ENCODE results near the gene CD300LD. TPM values are rescaled to one million over a fixed set of nuclear protein-coding genes. Genes with fewer than 3 reads are reported as not detected.

The CD300LD gene
- total RNA-seq, 4 donors from 2014 or later: not detected

DNA sequence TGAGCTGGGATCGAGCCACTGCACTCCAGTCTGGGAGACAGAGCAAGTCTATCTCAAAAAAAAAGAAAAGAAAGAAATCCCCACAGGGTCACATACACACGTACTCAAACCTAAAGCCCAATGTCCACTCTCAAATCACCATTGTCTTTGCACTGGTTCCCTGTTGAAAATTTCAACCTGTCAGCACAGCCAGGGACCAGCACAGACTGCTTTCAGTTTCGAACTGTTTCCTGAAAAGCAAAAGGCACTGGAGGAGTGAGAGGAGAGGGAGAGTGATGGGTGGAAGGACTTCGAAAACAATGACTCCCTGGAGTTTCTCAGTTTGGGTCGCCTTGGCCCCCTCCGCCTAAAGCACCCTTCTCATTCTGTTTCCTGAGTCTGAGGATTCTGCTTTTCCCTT lies 37.2 kb downstream of the CD300LD start:
- no peak for TF ChIP-seq POLR2A (IDR thresholded peaks at IDR 0.05)
- TF ChIP-seq, protein P1, sequence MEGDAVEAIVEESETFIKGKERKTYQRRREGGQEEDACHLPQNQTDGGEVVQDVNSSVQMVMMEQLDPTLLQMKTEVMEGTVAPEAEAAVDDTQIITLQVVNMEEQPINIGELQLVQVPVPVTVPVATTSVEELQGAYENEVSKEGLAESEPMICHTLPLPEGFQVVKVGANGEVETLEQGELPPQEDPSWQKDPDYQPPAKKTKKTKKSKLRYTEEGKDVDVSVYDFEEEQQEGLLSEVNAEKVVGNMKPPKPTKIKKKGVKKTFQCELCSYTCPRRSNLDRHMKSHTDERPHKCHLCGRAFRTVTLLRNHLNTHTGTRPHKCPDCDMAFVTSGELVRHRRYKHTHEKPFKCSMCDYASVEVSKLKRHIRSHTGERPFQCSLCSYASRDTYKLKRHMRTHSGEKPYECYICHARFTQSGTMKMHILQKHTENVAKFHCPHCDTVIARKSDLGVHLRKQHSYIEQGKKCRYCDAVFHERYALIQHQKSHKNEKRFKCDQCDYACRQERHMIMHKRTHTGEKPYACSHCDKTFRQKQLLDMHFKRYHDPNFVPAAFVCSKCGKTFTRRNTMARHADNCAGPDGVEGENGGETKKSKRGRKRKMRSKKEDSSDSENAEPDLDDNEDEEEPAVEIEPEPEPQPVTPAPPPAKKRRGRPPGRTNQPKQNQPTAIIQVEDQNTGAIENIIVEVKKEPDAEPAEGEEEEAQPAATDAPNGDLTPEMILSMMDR (IDR thresholded peaks at IDR 0.05): no peak

GRCh38 chr17:74552037-74552436 lies 40.0 kb downstream of the CD300LD start:
- Histone ChIP-seq H3K4me1 (no peaks in the 10 kb centered on the region), H3K27ac (no peak overlapping the region), H3K4me3 (no peak overlapping the region), H3K27me3 (no peaks in the 10 kb centered on the region), H3K36me3 (no peaks in the 10 kb centered on the region), H3K9me3 (no peaks in the 10 kb centered on the region)
- no peak for DNase-seq
- TF ChIP-seq, protein P1 (IDR thresholded peaks at IDR 0.05): no peak
- TF ChIP-seq POLR2A (IDR thresholded peaks at IDR 0.05): no peak
- intact Hi-C loops (cut with DNase I; ENCODE audit: low total_unique reads): no loop called here

More for the DNA sequence above, 37.2 kb downstream of the CD300LD start:
- H3K27me3 ChIP-seq: no peaks in the 10 kb centered on the region
- no peak overlapping the region for H3K27ac ChIP-seq
- no peaks in the 10 kb centered on the region for H3K4me1 ChIP-seq
- intact Hi-C loops (cut with DNase I; ENCODE audit: low total_unique reads): no loop called here
- H3K36me3 ChIP-seq: no peaks in the 10 kb centered on the region
- H3K9me3 ChIP-seq: no peaks in the 10 kb centered on the region
- DNase-seq: no peak
- no peak overlapping the region for H3K4me3 ChIP-seq

GRCh38 chr17:74550602-74551001 lies 41.5 kb downstream of the CD300LD start:
- DNase-seq: no peak
- no peaks in the 10 kb centered on the region for H3K9me3 ChIP-seq
- H3K4me3 ChIP-seq: no peak overlapping the region
- no peak for TF ChIP-seq POLR2A (IDR thresholded peaks at IDR 0.05)
- TF ChIP-seq, protein P1 (IDR thresholded peaks at IDR 0.05): no peak
- H3K36me3 ChIP-seq: no peaks in the 10 kb centered on the region
- H3K27me3 ChIP-seq: no peaks in the 10 kb centered on the region
- no peak overlapping the region for H3K27ac ChIP-seq
- intact Hi-C loops (cut with DNase I; ENCODE audit: low total_unique reads): no loop called here
- no peaks in the 10 kb centered on the region for H3K4me1 ChIP-seq

DNA sequence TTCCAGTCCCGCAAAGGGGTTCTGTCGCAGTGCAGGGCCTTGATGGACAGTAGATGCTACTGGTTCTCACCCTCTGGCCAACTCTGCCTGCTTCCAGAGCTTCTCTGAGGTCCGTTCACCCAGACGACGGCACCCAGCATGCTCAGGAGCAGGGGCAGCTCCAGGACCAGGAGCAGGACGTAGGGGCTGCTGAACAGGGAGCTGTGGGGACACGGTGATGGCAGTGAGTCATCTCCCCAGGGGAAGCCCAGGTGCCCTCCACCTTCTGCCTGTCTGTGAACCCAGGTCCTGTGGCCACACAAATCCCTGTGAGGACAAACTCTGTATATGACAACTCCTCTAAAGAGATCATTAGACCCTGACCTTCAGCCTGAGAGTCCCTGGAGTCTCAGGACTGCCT lies 42.7 kb downstream of the CD300LD start:
- no peaks in the 10 kb centered on the region for H3K27me3 ChIP-seq
- DNase-seq: no peak
- H3K27ac ChIP-seq: no peak overlapping the region
- intact Hi-C loops (cut with DNase I; ENCODE audit: low total_unique reads): no loop called here
- TF ChIP-seq, protein P1 (IDR thresholded peaks at IDR 0.05): no peak
- no peak for TF ChIP-seq POLR2A (IDR thresholded peaks at IDR 0.05)
- H3K9me3 ChIP-seq: no peaks in the 10 kb centered on the region
- no peak overlapping the region for H3K4me3 ChIP-seq
- H3K36me3 ChIP-seq: no peaks in the 10 kb centered on the region
- H3K4me1 ChIP-seq: no peaks in the 10 kb centered on the region

GRCh38 chr17:74547736-74548135 lies 44.3 kb downstream of the CD300LD start:
- TF ChIP-seq, protein P1 (IDR thresholded peaks at IDR 0.05): no peak
- no peak for TF ChIP-seq POLR2A (IDR thresholded peaks at IDR 0.05)
- Histone ChIP-seq H3K4me1 (no peaks in the 10 kb centered on the region), H3K9me3 (no peaks in the 10 kb centered on the region), H3K4me3 (no peak overlapping the region), H3K27ac (no peak overlapping the region), H3K27me3 (no peaks in the 10 kb centered on the region), H3K36me3 (no peaks in the 10 kb centered on the region)
- no peak for DNase-seq
- intact Hi-C loops (cut with DNase I; ENCODE audit: low total_unique reads): no loop called here

All from uterus (tissue), 4 donors.